Epithelial cell of esophagus (primary cell): Measurements from ENCODE around the gene NCF4.

Experiments
- DNase-seq: peaks from one replicate; pipeline ENCODE4 v3.0.0; 2010; ENCODE audit warnings: low read depth
- H3K4me3 ChIP-seq: 2 replicates; pipeline ENCODE4 v1.5.1; 2011; ENCODE audit warnings: mild to moderate bottlenecking, low read length, control low read depth
- CTCF ChIP-seq: IDR thresholded peaks from 2 replicates; pipeline ENCODE4 v1.5.1; 2011; ENCODE audit warnings: low read depth, mild to moderate bottlenecking, low read length, control low read depth, inconsistent platforms; ENCODE audit not compliant: insufficient read depth; ENCODE audit errors: missing control alignments

NCF4 gene

DNA sequence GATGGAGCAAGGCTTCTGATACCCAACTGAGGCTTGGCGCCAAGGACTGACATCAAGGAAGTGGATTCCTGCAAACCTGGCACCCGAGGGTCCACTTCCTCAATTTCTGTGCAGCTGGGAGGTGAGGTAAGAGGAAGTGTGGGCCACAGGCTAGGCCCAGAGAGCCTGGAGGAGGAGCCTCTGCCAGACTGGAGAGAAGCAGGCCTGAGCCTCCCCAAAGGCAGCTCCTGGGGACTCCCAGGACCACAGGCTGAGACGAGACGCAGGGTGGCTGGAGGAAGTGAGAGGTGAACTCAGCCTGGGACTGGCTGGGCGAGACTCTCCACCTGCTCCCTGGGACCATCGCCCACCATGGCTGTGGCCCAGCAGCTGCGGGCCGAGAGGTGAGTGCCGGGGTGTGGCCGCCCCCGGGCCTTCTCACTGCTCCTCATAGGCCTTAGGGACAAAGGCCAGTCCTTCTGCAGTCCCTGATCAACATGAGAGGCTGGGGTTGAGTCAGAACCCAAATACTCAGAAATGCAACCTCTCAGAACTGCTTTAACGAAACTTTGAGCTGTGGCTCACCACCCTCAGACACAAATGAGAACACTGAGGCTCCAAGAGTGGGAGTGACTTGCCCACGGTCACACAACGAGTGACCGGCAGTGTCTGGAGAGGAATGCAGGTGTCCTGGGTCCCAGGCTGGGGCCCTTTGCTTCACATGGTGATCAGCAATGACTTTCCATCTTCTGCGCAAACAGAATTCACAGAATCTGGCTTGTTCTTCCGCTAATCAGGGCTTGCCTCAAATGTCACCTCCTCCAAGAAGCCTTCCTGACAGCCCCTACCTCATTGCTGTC, at the start of gene NCF4:
NCF4 (plus strand) TSS at position 186 of the 839 bp plus-strand sequence; CDS start at position 352, 166 bp downstream.
- no peak within 1 kb of the TSS for H3K4me3 ChIP-seq
- TF ChIP-seq CTCF: no peak
- no peak for DNase-seq

GRCh38 chr22:36811094-36811800, 49.6 kb upstream of the NCF4 start:
- no peak overlapping the region for H3K4me3 ChIP-seq
- DNase-seq: no peak
- TF ChIP-seq CTCF: no peak

GRCh38 chr22:36814801-36815200, 46.0 kb upstream of the NCF4 start:
- no peak overlapping the region for H3K4me3 ChIP-seq
- TF ChIP-seq CTCF: no peak

DNA sequence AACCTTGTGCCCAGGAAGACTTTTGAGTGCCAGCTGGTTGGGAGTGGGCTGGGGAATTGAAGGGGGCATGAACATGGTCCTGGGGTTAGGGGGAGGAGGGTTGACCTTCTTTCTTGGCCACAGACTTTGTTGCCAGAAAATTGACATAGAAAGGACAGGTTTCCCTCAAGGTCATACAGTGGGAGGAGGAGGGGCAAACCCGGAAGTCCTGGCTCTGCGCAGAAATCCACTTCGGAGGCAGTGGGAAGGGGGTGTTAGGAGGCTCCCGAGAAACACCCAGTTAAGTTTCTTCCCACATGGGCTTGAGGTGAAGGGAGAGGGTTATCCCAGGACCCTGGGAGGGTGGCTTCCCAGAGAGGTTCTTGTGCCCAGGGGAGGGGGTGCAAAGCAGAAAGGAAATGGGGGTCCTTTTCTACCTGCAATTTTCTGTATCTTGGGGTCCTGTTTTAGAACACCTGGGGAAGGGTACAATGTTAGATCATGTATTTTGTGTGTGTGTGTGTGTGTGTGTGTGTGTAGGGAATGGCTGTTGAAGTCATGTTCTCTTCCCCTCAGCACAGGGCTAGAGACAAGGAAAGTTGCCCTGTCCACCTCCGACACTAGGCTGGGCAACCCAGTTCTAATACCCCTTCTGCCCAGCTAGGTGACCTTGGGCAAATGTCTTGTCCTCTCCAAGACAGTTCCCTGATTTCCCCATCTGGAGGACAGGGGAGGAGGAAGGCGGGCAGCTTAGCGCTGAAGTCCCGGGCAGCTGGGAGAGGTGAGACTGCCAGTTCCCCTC, 45.1 kb upstream of the NCF4 start:
- DNase-seq: no peak
- TF ChIP-seq CTCF: no peak
- no peak overlapping the region for H3K4me3 ChIP-seq

More at GRCh38 chr22:36814801-36815200, 46.0 kb upstream of the NCF4 start:
- no peak for DNase-seq

DNA sequence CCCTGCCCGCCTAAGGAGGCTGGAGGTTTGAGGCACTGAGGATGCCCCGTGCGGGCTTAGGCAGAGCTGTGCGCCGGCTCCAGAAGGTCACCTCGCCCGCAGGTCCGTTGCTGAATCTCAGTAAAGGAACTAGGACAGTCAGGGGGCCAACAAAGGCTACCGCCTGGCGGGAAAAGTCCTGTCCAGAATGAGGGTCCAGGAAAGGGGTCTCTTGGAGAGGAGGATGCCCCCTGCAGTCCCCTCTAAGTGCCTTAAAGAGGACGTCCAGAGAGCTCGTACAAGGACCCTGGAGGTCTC, 44.5 kb upstream of the NCF4 start:
- no peak for TF ChIP-seq CTCF
- no peak for DNase-seq
- H3K4me3 ChIP-seq: no peak overlapping the region

DNA sequence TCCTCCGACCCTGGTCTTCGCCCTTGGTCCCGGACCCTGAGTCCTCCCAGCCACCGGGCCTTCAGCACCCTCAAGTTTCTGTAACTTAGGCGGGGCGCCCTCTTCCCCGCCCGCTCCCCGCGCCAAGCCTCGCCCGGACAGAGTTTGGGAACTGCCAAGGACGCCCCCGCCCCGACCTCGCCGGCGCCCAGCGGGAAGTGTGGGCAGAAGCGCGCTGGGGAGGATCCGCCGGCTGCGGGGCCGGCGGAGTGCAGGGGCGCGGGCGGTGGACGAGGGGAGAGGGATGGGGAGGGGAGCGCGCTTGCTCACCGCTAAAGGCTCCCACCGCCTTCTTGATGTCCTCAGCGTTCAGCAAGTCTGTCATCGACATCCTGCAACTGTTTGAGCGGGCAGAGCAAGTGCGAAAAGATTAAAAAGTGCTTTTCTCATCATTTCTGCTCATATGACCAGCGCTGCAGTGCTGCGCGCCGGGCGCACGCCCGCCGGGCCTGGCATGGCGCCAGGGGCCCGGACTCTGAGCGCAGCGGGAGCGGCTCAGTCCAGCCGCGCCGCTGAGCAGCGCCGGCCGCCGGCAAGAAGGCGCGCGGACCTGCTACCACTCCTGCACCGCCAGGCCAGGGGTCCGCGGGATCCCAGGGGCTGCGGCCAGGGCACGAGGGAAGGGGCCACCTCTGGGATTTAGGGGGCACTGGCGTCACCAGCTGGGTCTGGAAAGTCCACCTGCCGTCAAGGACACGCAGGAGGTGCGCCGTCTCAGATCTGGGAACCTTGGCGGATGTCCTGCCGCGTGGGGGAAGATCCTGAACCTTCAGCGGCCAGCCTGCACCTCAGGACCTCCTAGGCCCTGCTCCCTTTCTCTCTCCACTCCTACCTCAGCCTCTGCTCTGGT, 43.9 kb upstream of the NCF4 start, which contains the start of gene PVALB:
PVALB (minus strand) TSS at position 400 of the 889 bp plus-strand sequence; CDS start at position 370, 30 bp downstream.
- DNase-seq: peak; percentile 40
- no peak within 1 kb of the TSS for H3K4me3 ChIP-seq
- no peak for TF ChIP-seq CTCF
